Umbilical cord (tissue), 2 donors: Measurements from ENCODE around the gene MYBPC1. TPM values are rescaled to one million over a fixed set of nuclear protein-coding genes. Genes with fewer than 3 reads are reported as not detected.
"Not testable (repeated sequence)": the region's sequence is repeated elsewhere in the genome, so short reads cannot be mapped to it uniquely, and the experiment has no call there.

ENCODE experiments used
- DNase-seq: peaks from one replicate; pipeline ENCODE4 v3.0.0-alpha.2; 2015; ENCODE audit warnings: low spot score
- total RNA-seq: library from RNA; depleted of rRNA; stranded (reverse); fragments of >200 nt; gene quantifications from one replicate; pipeline ENCODE4 v1.2.3, GENCODE V29; 2014; ENCODE audit warnings: low replicate concordance; ENCODE audit not compliant: insufficient read depth

Gene MYBPC1
- total RNA-seq, 1 donor from 2014 or later: 5.1 TPM

DNA sequence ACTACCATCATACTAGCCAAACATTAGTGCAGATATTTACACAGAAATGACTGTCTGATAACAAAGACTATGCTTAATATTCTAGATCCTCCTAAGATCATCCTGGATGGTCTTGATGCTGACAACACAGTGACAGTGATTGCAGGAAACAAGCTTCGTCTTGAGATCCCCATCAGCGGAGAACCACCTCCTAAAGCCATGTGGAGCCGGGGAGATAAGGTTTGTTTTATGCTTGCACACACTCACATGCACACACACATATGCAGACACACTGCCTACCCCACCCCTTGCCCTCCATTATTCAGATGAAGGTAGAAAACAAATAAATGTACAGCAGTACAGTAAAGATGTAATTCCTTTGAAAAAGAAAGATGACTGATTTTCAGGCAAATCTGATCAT is 58.3 kb downstream of the MYBPC1 start:
- no peak for DNase-seq

GRCh38 chr12:101653503-101653902 is 58.7 kb downstream of the MYBPC1 start:
- no peak for DNase-seq

DNA sequence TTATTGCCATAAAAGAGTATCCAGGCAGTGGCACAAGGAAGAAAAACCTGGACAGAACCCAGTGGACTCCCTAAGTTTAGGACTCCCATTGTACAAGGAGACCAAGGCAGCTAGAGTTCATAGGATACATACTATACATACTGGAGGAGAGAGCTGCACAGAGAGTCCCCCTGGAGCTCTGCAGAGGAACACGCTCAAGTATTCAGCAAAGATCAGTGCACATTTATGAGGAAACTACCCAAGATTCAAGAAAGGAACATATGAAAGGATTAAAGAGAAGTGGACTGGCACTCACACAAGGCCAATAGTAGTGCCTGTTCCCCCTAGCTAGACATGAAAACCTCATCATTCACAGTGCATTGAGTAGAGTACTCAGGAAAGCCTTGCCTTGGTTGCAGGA is 59.7 kb downstream of the MYBPC1 start:
- no peak for DNase-seq

- no peak for DNase-seq
Measured at GRCh38 chr12:101655393-101655792, 60.6 kb downstream of the MYBPC1 start.

GRCh38 chr12:101660662-101661061 is 65.9 kb downstream of the MYBPC1 start:
- DNase-seq: not testable (repeated sequence)

DNA sequence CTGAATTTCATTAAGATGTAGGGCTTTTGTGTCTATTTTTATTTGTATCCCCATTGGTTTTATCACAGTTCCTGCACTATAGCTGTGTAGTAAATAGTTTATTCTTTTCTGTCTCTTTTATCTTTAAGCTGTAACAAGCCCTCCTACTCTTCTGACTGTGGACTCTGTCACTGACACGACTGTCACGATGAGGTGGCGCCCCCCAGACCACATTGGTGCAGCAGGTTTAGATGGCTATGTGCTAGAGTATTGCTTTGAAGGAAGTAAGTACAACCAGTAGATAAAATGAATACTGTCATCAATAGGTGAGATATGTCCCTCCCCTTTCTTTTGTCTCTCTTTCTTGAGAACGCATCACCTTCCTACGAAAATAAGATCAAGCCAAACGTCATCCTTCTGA is 68.5 kb downstream of the MYBPC1 start:
- no peak for DNase-seq

GRCh38 chr12:101664992-101665391 is 70.2 kb downstream of the MYBPC1 start:
- no peak for DNase-seq

- no peak for DNase-seq
Measured at GRCh38 chr12:101666052-101666728, 71.4 kb downstream of the MYBPC1 start.

DNA sequence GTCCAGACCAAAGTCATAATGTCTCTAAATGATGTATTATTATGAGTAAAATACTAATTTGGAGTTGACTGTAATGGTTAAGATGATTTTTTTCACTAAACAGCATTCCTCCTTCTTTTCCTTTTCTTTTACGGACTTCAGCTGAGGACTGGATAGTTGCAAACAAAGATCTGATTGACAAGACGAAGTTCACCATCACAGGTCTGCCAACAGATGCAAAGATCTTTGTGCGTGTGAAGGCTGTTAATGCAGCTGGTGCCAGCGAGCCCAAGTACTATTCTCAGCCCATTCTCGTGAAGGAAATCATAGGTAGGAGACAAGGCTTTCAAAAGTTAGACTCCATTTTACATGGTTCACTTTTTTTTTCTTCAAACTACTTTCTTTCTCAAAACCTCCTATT is 72.8 kb downstream of the MYBPC1 start:
- DNase-seq: no peak

GRCh38 chr12:101670007-101670671 is 75.4 kb downstream of the MYBPC1 start:
- peak; percentile 29 for DNase-seq

- peak; percentile 16 for DNase-seq
Measured at GRCh38 chr12:101671157-101671791, 76.5 kb downstream of the MYBPC1 start.

DNA sequence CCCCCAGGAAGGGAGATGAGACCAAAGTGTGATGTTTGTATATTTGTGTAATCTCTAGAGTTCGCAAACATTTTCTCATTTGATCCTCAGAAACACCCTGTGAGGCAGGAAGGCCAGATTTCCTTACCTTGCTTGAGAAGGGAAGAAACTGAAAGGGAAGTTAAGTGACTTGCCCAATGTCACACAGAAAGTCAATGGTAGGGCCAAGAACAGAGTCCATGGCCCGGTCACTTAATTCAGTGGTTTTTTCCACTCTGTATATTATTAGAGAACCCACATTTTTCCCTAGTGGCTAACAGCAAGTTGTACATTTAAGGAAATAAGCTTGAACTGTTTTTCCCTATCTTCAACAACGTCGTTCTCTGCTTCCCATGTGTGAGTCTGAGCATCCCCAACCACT is 77.1 kb downstream of the MYBPC1 start:
- DNase-seq: no peak

GRCh38 chr12:101675555-101675954 is 80.8 kb downstream of the MYBPC1 start:
- DNase-seq: no peak

- DNase-seq: not testable (repeated sequence)
Measured at GRCh38 chr12:101676497-101676896, 81.7 kb downstream of the MYBPC1 start.

GRCh38 chr12:101678081-101678480 is 83.3 kb downstream of the MYBPC1 start:
- DNase-seq: no peak

GRCh38 chr12:101680240-101680639 is 85.5 kb downstream of the MYBPC1 start:
- no peak for DNase-seq

DNA sequence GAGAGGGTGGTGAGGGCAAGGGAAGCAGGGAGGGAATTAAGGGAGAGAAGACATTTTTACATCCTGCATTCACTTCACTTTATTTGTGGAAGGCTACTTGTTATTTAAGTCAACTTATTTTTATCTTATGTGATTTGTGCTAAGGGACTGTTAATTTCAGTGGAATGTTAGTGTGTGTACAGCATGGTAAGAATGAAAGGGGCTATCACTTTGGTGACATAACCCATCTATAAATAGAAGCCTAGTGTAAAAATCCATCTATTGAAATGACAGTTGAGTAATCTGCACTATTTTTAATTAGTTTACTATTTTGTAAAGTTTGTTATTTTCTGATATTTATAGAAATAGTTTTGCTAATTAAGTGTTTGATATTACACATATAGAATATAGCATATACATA is 85.9 kb downstream of the MYBPC1 start:
- no peak for DNase-seq

- peak; percentile 25 for DNase-seq
Measured at GRCh38 chr12:101681627-101682026, 86.9 kb downstream of the MYBPC1 start.

- peak; percentile 4 for DNase-seq
Measured at GRCh38 chr12:101685092-101685491, 90.3 kb downstream of the MYBPC1 start.

DNA sequence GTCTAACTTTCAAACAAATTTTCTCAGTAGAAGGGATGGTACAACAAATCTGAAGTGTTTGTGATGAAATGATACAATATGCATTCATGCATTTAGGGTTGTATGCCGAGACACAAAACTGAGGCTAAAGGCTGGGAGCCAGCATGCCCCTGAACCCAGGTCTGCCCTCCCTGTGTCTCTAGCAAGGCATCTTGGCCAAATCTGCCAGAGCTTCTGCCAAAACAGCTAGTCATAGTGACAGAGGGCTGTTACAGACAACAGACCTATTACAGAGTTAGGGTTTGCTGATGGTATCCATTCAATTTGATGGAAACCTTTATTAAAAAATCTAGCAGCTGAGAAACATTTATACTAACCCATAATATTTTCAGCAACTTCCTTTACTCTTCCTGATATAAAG is 91.4 kb downstream of the MYBPC1 start:
- DNase-seq: no peak

DNA sequence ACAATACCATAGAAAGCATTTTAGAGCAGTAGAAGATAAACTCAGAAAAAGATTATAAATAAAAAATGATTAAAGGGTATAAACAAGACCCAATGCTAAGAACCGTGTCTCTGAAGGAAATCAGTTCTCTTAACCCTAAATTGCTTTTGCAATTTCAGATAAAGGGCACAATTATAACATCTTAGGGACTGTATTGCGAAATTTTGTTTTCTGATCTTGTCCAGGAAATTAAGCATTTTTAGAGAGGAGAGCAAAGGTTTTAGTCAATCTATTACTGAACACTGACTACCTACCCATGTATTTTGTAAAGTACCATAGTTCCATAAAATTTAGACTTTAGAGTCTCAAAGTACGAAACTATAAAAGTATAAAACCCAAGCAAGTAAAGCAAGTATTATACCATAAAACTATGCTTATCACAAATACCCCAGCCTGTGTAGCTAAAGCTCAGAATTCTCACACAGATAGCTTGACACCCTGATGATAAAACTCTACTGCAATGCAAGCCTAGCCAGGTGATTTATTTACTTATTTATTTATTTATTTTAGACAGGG is 95.8 kb downstream of the MYBPC1 start:
- DNase-seq: no peak

GRCh38 chr12:101691503-101692096 is 96.8 kb downstream of the MYBPC1 start:
- no peak for DNase-seq
